Right atrium auricular region (tissue), 2 donors: ENCODE measurements around the gene TCF7. TPM values are rescaled to one million over a fixed set of nuclear protein-coding genes. Genes with fewer than 3 reads are reported as not detected.

Source experiments
- DNase-seq: peaks from one replicate; pipeline ENCODE4 v3.0.0-alpha.2; 2019; ENCODE audit warnings: low spot score
- H3K27ac ChIP-seq, 2 donors: fragments of 200-600 bp; sonication (generic); 1 replicate in 1 of 2; 2 replicates in 1 of 2; pipeline ENCODE4 v1.5.1; 2016 to 2019
- H3K27me3 ChIP-seq, 2 donors: fragments of 200-600 bp; sonication (generic); one replicate each; pipeline versions ENCODE4 v1.5.1 to v1.6.0; 2017 to 2019
- H3K36me3 ChIP-seq: fragments of 200-600 bp; sonication (generic); one replicate; pipeline ENCODE4 v1.5.1; 2016
- H3K4me1 ChIP-seq, 2 donors: fragments of 200-600 bp; sonication (generic); one replicate each; pipeline versions ENCODE4 v1.5.1 to v1.6.0; 2017 to 2019
- H3K4me3 ChIP-seq, 2 donors: fragments of 200-600 bp; sonication (generic); 1 replicate in 1 of 2; 2 replicates in 1 of 2; pipeline ENCODE4 v1.5.1; 2017 to 2019; ENCODE audit warnings: mild to moderate bottlenecking in 1 of 2, moderate library complexity in 1 of 2
- H3K9me3 ChIP-seq, 2 donors: fragments of 200-600 bp; sonication (generic); one replicate each; pipeline ENCODE4 v1.5.1; 2019
- total RNA-seq, 2 donors: library from RNA; depleted of rRNA; stranded (reverse); fragments of >200 nt; gene quantifications; one replicate each; pipeline ENCODE4 v1.1.0, GENCODE V29; 2016
- TF ChIP-seq, protein P1 (sequence below), 2 donors: fragments of 200-600 bp; sonication (generic); IDR thresholded peaks; one replicate each; pipeline ENCODE4 v1.5.1; 2019; ENCODE audit warnings: antibody characterized with exemption in 2 of 2

TCF7 gene
- total RNA-seq, 2 donors from 2014 or later: 1.3 to 1.7 TPM

DNA sequence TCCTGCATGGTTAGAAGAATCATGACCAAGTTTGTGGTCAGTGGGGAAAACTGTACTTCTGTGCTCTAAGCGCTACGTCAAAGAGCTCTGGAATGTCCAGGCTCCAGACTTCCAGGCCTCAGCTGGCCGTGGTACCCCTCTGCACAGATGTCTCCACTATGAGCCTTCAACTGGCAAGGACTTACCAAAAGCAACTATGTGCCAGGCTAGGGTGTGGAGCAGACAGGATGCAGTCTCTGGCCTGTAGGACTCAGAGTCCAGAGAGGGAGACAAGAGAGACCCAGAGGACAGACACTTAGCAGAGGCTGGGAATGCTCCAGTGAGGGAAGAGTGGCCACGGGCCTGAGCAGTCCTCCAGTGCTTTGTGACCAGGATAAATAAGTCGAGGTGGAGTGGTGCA is 31.0 kb upstream of the TCF7 start:
- no peaks in the 10 kb centered on the region for H3K27me3 ChIP-seq
- no peaks in the 10 kb centered on the region for H3K9me3 ChIP-seq
- no peaks in the 10 kb centered on the region for H3K36me3 ChIP-seq
- H3K4me3 ChIP-seq: no peak overlapping the region
- DNase-seq: no peak
- H3K27ac ChIP-seq: no peak overlapping the region
- TF ChIP-seq, protein P1, sequence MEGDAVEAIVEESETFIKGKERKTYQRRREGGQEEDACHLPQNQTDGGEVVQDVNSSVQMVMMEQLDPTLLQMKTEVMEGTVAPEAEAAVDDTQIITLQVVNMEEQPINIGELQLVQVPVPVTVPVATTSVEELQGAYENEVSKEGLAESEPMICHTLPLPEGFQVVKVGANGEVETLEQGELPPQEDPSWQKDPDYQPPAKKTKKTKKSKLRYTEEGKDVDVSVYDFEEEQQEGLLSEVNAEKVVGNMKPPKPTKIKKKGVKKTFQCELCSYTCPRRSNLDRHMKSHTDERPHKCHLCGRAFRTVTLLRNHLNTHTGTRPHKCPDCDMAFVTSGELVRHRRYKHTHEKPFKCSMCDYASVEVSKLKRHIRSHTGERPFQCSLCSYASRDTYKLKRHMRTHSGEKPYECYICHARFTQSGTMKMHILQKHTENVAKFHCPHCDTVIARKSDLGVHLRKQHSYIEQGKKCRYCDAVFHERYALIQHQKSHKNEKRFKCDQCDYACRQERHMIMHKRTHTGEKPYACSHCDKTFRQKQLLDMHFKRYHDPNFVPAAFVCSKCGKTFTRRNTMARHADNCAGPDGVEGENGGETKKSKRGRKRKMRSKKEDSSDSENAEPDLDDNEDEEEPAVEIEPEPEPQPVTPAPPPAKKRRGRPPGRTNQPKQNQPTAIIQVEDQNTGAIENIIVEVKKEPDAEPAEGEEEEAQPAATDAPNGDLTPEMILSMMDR (IDR thresholded peaks at IDR 0.05): no peak
- no peaks in the 10 kb centered on the region for H3K4me1 ChIP-seq

DNA sequence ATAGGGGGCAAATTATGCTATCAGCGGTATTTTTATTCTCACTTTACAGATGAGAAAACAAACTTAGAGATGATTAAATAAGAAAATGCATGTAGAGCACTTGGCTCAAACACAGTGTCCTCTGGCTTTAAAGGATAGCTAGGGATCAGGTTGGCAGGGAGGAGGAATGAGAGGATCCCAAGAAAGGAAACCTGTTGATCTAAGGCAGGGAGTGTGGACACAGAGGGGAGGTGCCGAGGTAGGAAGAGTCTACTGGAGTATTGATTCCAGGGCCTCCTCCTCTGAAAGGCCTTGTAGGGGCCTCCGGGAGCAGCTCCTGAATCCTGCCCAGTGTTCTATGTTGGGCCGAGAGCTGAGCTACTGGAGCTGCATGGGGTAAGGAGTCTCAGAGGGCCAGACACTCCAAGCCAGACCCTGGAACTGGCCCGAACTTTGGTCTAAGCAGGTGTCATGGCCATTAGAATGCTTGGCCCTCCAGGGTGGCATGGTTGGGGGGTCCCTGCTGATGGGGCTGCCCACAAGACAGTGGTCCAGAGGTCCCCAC is 30.4 kb upstream of the TCF7 start:
- no peak for DNase-seq
- Histone ChIP-seq H3K36me3 (no peaks in the 10 kb centered on the region), H3K27ac (no peak overlapping the region), H3K27me3 (no peaks in the 10 kb centered on the region), H3K4me3 (no peak overlapping the region), H3K4me1 (no peaks in the 10 kb centered on the region), H3K9me3 (no peaks in the 10 kb centered on the region)
- TF ChIP-seq, protein P1 (IDR thresholded peaks at IDR 0.05): no peak

DNA sequence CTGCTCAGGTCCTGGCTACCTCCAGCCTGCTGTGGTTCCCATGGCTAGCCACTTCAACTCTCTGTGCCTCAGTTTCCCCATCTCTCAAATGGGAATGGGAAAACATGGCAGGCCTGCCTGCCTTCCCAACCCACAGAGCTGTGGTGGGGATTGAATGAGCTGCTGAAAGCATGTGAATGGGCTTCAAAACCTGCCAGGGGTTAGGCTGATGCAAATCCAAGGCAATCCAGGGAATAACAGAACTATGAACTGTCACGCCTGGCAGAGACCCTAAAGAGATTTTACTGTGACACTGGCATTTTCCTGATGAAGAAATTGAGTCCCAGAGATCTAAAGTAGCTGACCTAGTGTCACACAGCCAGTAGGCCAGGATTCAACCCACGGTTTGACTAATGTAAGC is 29.9 kb upstream of the TCF7 start:
- Histone ChIP-seq H3K9me3 (no peaks in the 10 kb centered on the region), H3K36me3 (no peaks in the 10 kb centered on the region), H3K27me3 (no peaks in the 10 kb centered on the region), H3K27ac (no peak overlapping the region), H3K4me1 (no peaks in the 10 kb centered on the region), H3K4me3 (no peak overlapping the region)
- DNase-seq: no peak
- TF ChIP-seq, protein P1 (IDR thresholded peaks at IDR 0.05): no peak

DNA sequence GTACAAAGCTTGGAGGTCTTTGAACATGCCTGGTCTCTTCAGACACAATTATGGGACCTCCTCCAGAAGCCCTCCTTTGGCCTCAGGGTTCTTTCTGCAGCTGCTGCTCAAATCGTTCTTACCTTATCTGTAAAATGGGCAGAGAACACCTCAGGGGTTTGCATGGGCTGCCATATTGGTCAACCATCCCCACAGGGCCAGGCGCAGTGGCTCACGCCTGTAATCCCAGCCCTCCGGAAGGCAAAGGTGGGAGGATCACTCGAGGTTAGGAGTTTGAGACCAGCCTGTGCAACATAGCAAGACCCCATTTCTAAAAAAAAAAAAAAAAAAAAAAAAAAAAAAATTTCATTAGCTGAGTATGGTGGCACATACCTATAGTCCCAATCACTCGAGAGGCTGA is 29.1 kb upstream of the TCF7 start:
- Histone ChIP-seq H3K36me3 (no peaks in the 10 kb centered on the region), H3K9me3 (no peaks in the 10 kb centered on the region), H3K4me3 (no peak overlapping the region), H3K4me1 (no peaks in the 10 kb centered on the region), H3K27ac (no peak overlapping the region), H3K27me3 (no peaks in the 10 kb centered on the region)
- no peak for DNase-seq
- TF ChIP-seq, protein P1 (IDR thresholded peaks at IDR 0.05): no peak

DNA sequence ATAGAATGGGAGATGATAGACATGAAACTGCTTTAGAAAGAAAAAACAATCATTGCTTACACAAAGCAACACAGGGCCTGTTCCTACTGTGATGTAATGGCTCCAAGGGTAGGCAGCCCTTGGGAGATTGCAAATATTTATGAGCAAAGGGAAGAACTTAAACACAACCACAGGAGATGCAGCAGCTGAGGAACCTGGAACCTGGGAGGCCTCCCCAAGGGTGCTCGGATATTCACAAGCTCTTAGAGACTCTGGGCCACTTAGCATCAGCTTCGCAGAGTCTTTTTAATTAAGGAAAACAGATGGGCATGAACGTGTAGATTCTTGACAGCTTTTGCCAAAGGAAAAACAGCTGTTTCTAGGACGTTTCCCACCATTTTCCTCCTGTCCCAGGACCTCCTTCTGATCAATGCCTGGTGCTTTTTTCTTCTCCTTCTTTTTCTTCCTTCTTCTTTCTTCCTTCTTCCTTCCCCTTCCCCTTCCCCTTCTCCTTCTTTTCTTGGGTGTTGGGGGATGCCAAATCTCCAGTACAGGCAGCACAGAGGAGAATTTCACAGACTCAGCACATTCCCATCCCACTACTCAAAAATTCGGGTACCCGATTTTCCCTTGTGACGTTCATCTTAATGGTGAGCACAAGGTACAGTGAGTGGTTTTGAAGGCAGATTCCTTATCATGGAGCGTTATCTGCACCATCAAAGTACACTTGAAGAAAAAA is 28.1 kb upstream of the TCF7 start:
- H3K4me1 ChIP-seq: no peaks in the 10 kb centered on the region
- H3K9me3 ChIP-seq: no peaks in the 10 kb centered on the region
- no peak for DNase-seq
- H3K27me3 ChIP-seq: no peaks in the 10 kb centered on the region
- H3K27ac ChIP-seq: no peak overlapping the region
- TF ChIP-seq, protein P1 (IDR thresholded peaks at IDR 0.05): no peak
- H3K4me3 ChIP-seq: no peak overlapping the region
- no peaks in the 10 kb centered on the region for H3K36me3 ChIP-seq

DNA sequence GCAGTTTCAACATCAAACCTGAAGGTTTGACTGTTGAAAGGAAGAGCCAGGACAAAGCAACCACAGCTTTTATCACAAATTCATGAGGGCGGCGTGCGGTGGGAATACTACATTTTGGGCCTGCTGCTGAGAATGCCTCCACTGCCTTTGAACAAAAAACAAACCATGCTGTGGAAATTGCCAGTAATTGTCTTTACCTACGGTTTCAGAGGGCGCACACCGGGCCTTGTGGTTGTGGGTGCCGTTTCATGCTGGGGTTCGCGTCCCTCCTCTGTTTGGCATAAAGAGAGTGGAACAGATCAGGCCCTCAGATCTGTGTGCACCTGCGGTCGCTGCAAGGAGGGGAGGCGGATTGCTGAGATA is 27.6 kb upstream of the TCF7 start:
- TF ChIP-seq, protein P1 (IDR thresholded peaks at IDR 0.05): no peak

More for the DNA sequence above, 27.6 kb upstream of the TCF7 start:
- DNase-seq: no peak
- H3K9me3 ChIP-seq: no peaks in the 10 kb centered on the region
- H3K27ac ChIP-seq: no peak overlapping the region
- no peaks in the 10 kb centered on the region for H3K36me3 ChIP-seq
- no peaks in the 10 kb centered on the region for H3K4me1 ChIP-seq
- no peaks in the 10 kb centered on the region for H3K27me3 ChIP-seq
- H3K4me3 ChIP-seq: no peak overlapping the region
